Keratinocyte (primary cell): ENCODE data around the gene NPLOC4. TPM values are rescaled to one million over a fixed set of nuclear protein-coding genes. Genes with fewer than 3 reads are reported as not detected.
A peak's percentile ranks its signal among the peaks of the same experiment; 100 is the strongest.

Experiments used
- DNase-seq: peaks from one replicate; pipeline ENCODE4 v3.0.0-alpha.2; 2011; ENCODE audit warnings: low read depth, missing footprints, low spot score
- FAIRE-seq: peaks from 2 replicates; lab custom pipeline; 2011; peaks lifted over from hg19 to GRCh38; lab: Jason Lieb, UNC
- H2AFZ ChIP-seq: 2 replicates; pipeline ENCODE4 v1.6.0; 2012; ENCODE audit warnings: low read length, control low read depth, inconsistent platforms; ENCODE audit not compliant: control insufficient read depth
- H3K27ac ChIP-seq: 2 replicates; pipeline ENCODE4 v1.5.1; 2011; ENCODE audit warnings: low read length; ENCODE audit not compliant: control insufficient read depth, insufficient read depth
- H3K27me3 ChIP-seq: 3 replicates; pipeline ENCODE4 v1.6.0; 2011; ENCODE audit warnings: low read length; ENCODE audit not compliant: control insufficient read depth, insufficient read depth; ENCODE audit errors: extremely low read depth
- H3K36me3 ChIP-seq, 2 experiments: 2 replicates in 1 of 2; 3 replicates in 1 of 2; pipeline ENCODE4 v1.5.1; 2011; ENCODE audit warnings: low read length in 2 of 2, mild to moderate bottlenecking in 1 of 2; ENCODE audit not compliant: control insufficient read depth in 2 of 2, insufficient read depth in 2 of 2; ENCODE audit errors: extremely low read depth in 1 of 2
- H3K4me1 ChIP-seq: 3 replicates; pipeline ENCODE4 v1.5.1; 2011; ENCODE audit warnings: low read length; ENCODE audit not compliant: control insufficient read depth, insufficient read depth; ENCODE audit errors: extremely low read depth
- H3K4me2 ChIP-seq: 3 replicates; pipeline ENCODE4 v1.6.0; 2011; ENCODE audit warnings: low read depth, low read length; ENCODE audit not compliant: control insufficient read depth, insufficient read depth; ENCODE audit errors: extremely low read depth
- H3K4me3 ChIP-seq, 3 experiments: fragments of 200-600 bp in 1 of 3; sonication (generic) in 1 of 3; 2 replicates in 2 of 3; 3 replicates in 1 of 3; pipeline ENCODE4 v1.5.1; 2011 to 2016; ENCODE audit warnings: low read length in 3 of 3, mild to moderate bottlenecking in 3 of 3, control low read depth in 2 of 3, inconsistent platforms in 1 of 3, low read depth in 1 of 3, mixed read lengths in 1 of 3, mixed run types in 1 of 3, moderate library complexity in 1 of 3; ENCODE audit not compliant: control insufficient read depth in 2 of 3, insufficient read depth in 2 of 3; ENCODE audit errors: extremely low read depth in 1 of 3
- H3K79me2 ChIP-seq: 2 replicates; pipeline ENCODE4 v1.6.0; 2012; ENCODE audit warnings: low read length; ENCODE audit not compliant: control insufficient read depth, insufficient read depth
- H3K9ac ChIP-seq: 3 replicates; pipeline ENCODE4 v1.6.0; 2011; ENCODE audit warnings: low read length; ENCODE audit not compliant: control insufficient read depth, insufficient read depth; ENCODE audit errors: extremely low read depth
- H3K9me1 ChIP-seq: 3 replicates; pipeline ENCODE4 v1.6.0; 2011; ENCODE audit warnings: low read length; ENCODE audit not compliant: control insufficient read depth, insufficient read depth; ENCODE audit errors: extremely low read depth
- H3K9me3 ChIP-seq: 2 replicates; pipeline ENCODE4 v1.5.1; 2012; ENCODE audit warnings: low read depth, low read length; ENCODE audit not compliant: control insufficient read depth
- H4K20me1 ChIP-seq: 3 replicates; pipeline ENCODE4 v1.6.0; 2011; ENCODE audit warnings: low read length; ENCODE audit not compliant: control insufficient read depth, insufficient read depth; ENCODE audit errors: extremely low read depth
- CTCF ChIP-seq, 3 experiments: IDR thresholded peaks in 1 of 3; conservative IDR thresholded peaks in 1 of 3; optimal IDR thresholded peaks in 1 of 3; 2 replicates in 2 of 3; 3 replicates in 1 of 3; pipeline versions ENCODE3 to v1.5.1; 2011; ENCODE audit warnings: low read length in 3 of 3, mild to moderate bottlenecking in 3 of 3, moderate library complexity in 2 of 3, control low read depth in 1 of 3, inconsistent platforms in 1 of 3; ENCODE audit not compliant: insufficient read depth in 2 of 3; ENCODE audit errors: extremely low read depth in 1 of 3
- EZH2 ChIP-seq: IDR thresholded peaks from one replicate; pipeline ENCODE4 v1.6.1; 2012; ENCODE audit warnings: inconsistent platforms, mild to moderate bottlenecking, low read length, moderate library complexity
- dilution Hi-C: fragments of 300-500 bp; cut with MboI; formaldehyde crosslinking; loops from one replicate; pipeline ENCODE4 v1.7.0; 2020; ENCODE audit warnings: low sequenced_read_pairs; ENCODE audit not compliant: extremely low pct_ligation_motif_present
- polyA plus RNA-seq, 5 experiments: library from polyadenylated mRNA; depleted of rRNA in 3 of 5; stranded (reverse) in 3 of 5; stranded (forward) in 1 of 5; unstranded in 1 of 5; fragments of >200 nt; gene quantifications; 1 replicate in 1 of 5; 2 replicates in 3 of 5; 3 replicates in 1 of 5; pipeline versions ENCODE4 v1.2.1 to v1.2.3, GENCODE V29; 2011 to 2012; ENCODE audit warnings: missing spikeins in 2 of 5, low read depth in 1 of 5, low replicate concordance in 1 of 5

NPLOC4 gene
- polyA plus RNA-seq, 1 donor (not counting 4 experiments of a cell fraction or from before 2014, with no cell fraction given) = 64.0 TPM

GRCh38 chr17:81518785-81519283, 118.1 kb downstream of the NPLOC4 start:
- H3K4me2 ChIP-seq = peak overlapping the region; percentile 84
- H3K79me2 ChIP-seq = no peaks in the 10 kb centered on the region
- H3K27me3 ChIP-seq = peaks cover 17% of the 10 kb centered on the region
- no peaks in the 10 kb centered on the region for H3K9me1 ChIP-seq
- no peaks in the 10 kb centered on the region for H3K9me3 ChIP-seq
- dilution Hi-C loops = no loop called here
- peaks cover under 1% of the 10 kb centered on the region for H4K20me1 ChIP-seq
- H3K4me1 ChIP-seq = peaks cover 14% of the 10 kb centered on the region
- H2AFZ ChIP-seq = peak overlapping the region; percentile 46
- no peak overlapping the region for H3K27ac ChIP-seq
- DNase-seq (no peak), FAIRE-seq (no peak)
- H3K36me3 ChIP-seq = no peaks in the 10 kb centered on the region
- H3K9ac ChIP-seq = peak overlapping the region; percentile 37
- peak overlapping the region; percentile 30 to 57 (median 51) for H3K4me3 ChIP-seq
- TF ChIP-seq EZH2 = no peak
- TF ChIP-seq CTCF (optimal IDR thresholded peaks at IDR 0.05 in 1 of 3, IDR thresholded peaks at IDR 0.05 in 1 of 3, conservative IDR thresholded peaks at IDR 0.05 in 1 of 3; ENCODE audit: extremely low read depth in 1 of 3, insufficient read depth in 2 of 3, low read length in 3 of 3) = no peak

- H3K9me3 ChIP-seq = no peaks in the 10 kb centered on the region
- dilution Hi-C loops = no loop called here
- no peak for TF ChIP-seq EZH2
- no peak for TF ChIP-seq CTCF (optimal IDR thresholded peaks at IDR 0.05 in 1 of 3, IDR thresholded peaks at IDR 0.05 in 1 of 3, conservative IDR thresholded peaks at IDR 0.05 in 1 of 3; ENCODE audit: extremely low read depth in 1 of 3, insufficient read depth in 2 of 3, low read length in 3 of 3)
- no peak for FAIRE-seq
- no peak for DNase-seq
- H3K27ac ChIP-seq = no peak overlapping the region
- H2AFZ ChIP-seq = no peak overlapping the region
- no peaks in the 10 kb centered on the region for H4K20me1 ChIP-seq
- no peaks in the 10 kb centered on the region for H3K9me1 ChIP-seq
- no peak overlapping the region for H3K9ac ChIP-seq
- H3K4me3 ChIP-seq = peak overlapping the region in 1 of 3 experiments; percentile 51
- peaks cover 12% of the 10 kb centered on the region for H3K27me3 ChIP-seq
- H3K79me2 ChIP-seq = no peaks in the 10 kb centered on the region
- H3K4me1 ChIP-seq = peaks cover 14% of the 10 kb centered on the region
- H3K4me2 ChIP-seq = peak overlapping the region; percentile 84
- no peaks in the 10 kb centered on the region for H3K36me3 ChIP-seq
Measured at GRCh38 chr17:81518113-81518784, 118.7 kb downstream of the NPLOC4 start.
